KMS-11 (cell line): ENCODE measurements around the gene ABCC3.

Source experiments
- H2AFZ ChIP-seq: fragments of 200-600 bp; sonication (generic); 2 replicates; pipeline ENCODE4 v1.6.1; 2016; ENCODE audit warnings: antibody characterized with exemption, mixed run types, low read depth
- H3K27ac ChIP-seq: fragments of 200-600 bp; sonication (generic); 2 replicates; pipeline ENCODE4 v1.6.1; 2016; ENCODE audit warnings: mild to moderate bottlenecking, mixed run types
- H3K27me3 ChIP-seq: fragments of 200-600 bp; sonication (generic); 2 replicates; pipeline ENCODE4 v1.6.1; 2017; ENCODE audit warnings: mild to moderate bottlenecking, low read depth, mixed run types, moderate library complexity; ENCODE audit not compliant: insufficient read depth
- H3K36me3 ChIP-seq: fragments of 200-600 bp; sonication (generic); 2 replicates; pipeline ENCODE4 v1.6.1; 2017; ENCODE audit warnings: mild to moderate bottlenecking, mixed run types; ENCODE audit not compliant: insufficient read depth
- H3K4me1 ChIP-seq: fragments of 200-600 bp; sonication (generic); 2 replicates; pipeline ENCODE4 v1.6.1; 2016; ENCODE audit warnings: mild to moderate bottlenecking, low read depth, mixed run types; ENCODE audit not compliant: poor library complexity, severe bottlenecking
- H3K4me2 ChIP-seq: fragments of 200-600 bp; sonication (generic); 2 replicates; pipeline ENCODE4 v1.7.0; 2016; ENCODE audit warnings: mild to moderate bottlenecking, mixed run types
- H3K4me3 ChIP-seq: fragments of 200-600 bp; sonication (generic); IDR thresholded peaks from 2 replicates; pipeline ENCODE4 v1.6.1; 2017; ENCODE audit warnings: low read depth, low read length, mixed read lengths; ENCODE audit not compliant: insufficient read depth
- H3K79me2 ChIP-seq: fragments of 200-600 bp; sonication (generic); 2 replicates; pipeline ENCODE4 v1.6.1; 2016; ENCODE audit warnings: low read depth, mixed run types; ENCODE audit not compliant: insufficient read depth
- H3K9ac ChIP-seq: fragments of 200-600 bp; sonication (generic); 2 replicates; pipeline ENCODE4 v1.6.1; 2016; ENCODE audit warnings: mild to moderate bottlenecking, mixed run types
- H4K20me1 ChIP-seq: fragments of 200-600 bp; sonication (generic); 2 replicates; pipeline ENCODE4 v1.6.1; 2016; ENCODE audit warnings: mild to moderate bottlenecking, mixed run types; ENCODE audit not compliant: insufficient read depth
- TF ChIP-seq, protein P1 (sequence below): fragments of 200-600 bp; sonication (generic); conservative IDR thresholded peaks from 2 replicates; pipeline ENCODE4 v1.6.1; 2017; ENCODE audit warnings: low read depth, mild to moderate bottlenecking, antibody characterized with exemption, low read length, moderate library complexity, mixed read lengths

ABCC3 gene

DNA sequence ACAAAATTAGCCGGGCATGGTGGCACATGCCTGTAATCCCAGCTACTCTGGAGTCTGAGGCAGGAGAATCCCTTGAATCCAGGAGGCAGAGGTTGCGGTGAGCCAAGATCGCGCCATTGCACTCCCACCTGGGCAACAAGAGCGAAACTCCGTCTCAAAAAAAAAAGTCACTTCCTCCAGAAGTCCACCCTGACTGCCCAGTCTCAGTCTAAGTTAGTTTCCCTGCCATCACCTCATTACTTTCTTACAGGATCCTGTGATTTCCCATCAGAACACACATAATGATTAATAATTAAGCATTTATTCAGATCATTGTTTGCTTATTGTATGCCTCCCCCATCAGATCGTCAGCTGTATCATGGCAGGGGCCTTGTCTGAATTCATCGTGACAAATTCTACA, 31.6 kb downstream of the ABCC3 start:
- H3K27ac ChIP-seq = no peak overlapping the region
- H3K27me3 ChIP-seq = no peaks in the 10 kb centered on the region
- no peak overlapping the region for H3K9ac ChIP-seq
- TF ChIP-seq, protein P1, sequence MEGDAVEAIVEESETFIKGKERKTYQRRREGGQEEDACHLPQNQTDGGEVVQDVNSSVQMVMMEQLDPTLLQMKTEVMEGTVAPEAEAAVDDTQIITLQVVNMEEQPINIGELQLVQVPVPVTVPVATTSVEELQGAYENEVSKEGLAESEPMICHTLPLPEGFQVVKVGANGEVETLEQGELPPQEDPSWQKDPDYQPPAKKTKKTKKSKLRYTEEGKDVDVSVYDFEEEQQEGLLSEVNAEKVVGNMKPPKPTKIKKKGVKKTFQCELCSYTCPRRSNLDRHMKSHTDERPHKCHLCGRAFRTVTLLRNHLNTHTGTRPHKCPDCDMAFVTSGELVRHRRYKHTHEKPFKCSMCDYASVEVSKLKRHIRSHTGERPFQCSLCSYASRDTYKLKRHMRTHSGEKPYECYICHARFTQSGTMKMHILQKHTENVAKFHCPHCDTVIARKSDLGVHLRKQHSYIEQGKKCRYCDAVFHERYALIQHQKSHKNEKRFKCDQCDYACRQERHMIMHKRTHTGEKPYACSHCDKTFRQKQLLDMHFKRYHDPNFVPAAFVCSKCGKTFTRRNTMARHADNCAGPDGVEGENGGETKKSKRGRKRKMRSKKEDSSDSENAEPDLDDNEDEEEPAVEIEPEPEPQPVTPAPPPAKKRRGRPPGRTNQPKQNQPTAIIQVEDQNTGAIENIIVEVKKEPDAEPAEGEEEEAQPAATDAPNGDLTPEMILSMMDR = no peak
- no peaks in the 10 kb centered on the region for H4K20me1 ChIP-seq
- H3K36me3 ChIP-seq = no peaks in the 10 kb centered on the region
- H3K4me1 ChIP-seq = peaks cover 14% of the 10 kb centered on the region
- H3K79me2 ChIP-seq = no peaks in the 10 kb centered on the region
- H3K4me3 ChIP-seq = no peak overlapping the region
- no peak overlapping the region for H3K4me2 ChIP-seq
- no peak overlapping the region for H2AFZ ChIP-seq

DNA sequence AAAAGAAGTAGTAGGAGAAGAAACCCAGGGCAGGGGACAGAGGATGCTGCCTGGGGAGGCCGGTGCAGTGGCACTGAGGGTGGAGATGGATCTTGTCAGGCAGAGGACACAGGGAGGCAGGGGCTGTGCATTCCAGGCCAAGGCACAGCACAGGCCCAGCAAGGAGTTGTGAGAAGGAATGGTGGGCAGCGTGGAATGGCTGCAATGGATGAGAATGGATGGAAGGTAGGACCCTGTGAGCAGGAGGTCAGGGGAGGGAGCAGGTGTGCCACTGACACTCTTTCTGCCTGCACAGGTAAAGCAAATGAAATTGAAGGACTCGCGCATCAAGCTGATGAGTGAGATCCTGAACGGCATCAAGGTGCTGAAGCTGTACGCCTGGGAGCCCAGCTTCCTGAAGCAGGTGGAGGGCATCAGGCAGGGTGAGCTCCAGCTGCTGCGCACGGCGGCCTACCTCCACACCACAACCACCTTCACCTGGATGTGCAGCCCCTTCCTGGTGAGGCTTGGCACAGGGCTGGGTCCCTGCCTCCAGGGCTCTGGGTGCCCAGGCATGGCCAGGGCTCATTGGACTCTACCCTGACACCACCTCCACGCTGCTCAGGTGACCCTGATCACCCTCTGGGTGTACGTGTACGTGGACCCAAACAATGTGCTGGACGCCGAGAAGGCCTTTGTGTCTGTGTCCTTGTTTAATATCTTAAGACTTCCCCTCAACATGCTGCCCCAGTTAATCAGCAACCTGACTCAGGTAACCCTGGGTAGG, 32.8 kb downstream of the ABCC3 start:
- H3K4me1 ChIP-seq = peaks cover 2% of the 10 kb centered on the region
- H3K4me2 ChIP-seq = no peak overlapping the region
- no peaks in the 10 kb centered on the region for H3K36me3 ChIP-seq
- TF ChIP-seq, protein P1 = no peak
- H3K27ac ChIP-seq = no peak overlapping the region
- H2AFZ ChIP-seq = no peak overlapping the region
- H4K20me1 ChIP-seq = no peaks in the 10 kb centered on the region
- H3K79me2 ChIP-seq = no peaks in the 10 kb centered on the region
- no peak overlapping the region for H3K4me3 ChIP-seq
- no peaks in the 10 kb centered on the region for H3K27me3 ChIP-seq
- H3K9ac ChIP-seq = no peak overlapping the region

DNA sequence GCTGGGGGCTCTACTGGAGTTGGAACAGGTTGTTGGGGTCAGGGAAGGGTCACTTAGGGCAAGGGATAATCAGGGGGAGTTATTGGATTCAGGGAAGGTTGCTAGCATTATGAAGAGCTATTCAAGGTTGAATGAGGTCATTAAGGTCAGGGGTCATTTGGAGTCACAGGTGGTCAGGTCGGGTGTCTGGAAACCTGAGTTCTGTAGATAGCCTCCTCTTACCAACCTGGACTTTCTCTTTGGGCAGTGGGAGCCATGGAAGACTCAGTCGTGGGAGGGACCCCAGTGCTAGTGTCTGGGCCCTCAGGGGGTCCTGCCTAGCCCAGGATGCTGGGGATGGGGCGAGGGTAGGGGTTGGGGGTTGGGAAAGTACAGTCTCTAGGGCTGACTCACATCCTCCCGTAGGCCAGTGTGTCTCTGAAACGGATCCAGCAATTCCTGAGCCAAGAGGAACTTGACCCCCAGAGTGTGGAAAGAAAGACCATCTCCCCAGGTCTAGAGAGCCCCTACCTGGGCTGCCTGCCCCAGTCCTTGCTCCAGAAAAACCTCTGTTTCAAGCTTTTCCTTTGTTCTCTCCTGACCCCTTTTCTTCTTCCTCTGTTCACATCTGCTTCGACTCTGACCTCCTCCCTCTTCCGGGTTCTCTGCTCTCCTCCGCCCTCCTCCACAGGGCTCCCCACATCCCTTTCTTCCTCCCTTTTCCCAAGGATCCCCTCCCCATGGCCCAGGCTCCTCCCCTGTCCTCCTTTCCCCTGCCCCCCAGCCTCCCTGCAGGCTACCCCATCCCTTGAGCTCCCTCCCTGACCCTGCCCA, 33.5 kb downstream of the ABCC3 start:
- H3K4me2 ChIP-seq = no peak overlapping the region
- H3K4me1 ChIP-seq = no peaks in the 10 kb centered on the region
- no peak overlapping the region for H3K27ac ChIP-seq
- H3K4me3 ChIP-seq = no peak overlapping the region
- H3K27me3 ChIP-seq = no peaks in the 10 kb centered on the region
- H4K20me1 ChIP-seq = no peaks in the 10 kb centered on the region
- no peak overlapping the region for H2AFZ ChIP-seq
- H3K36me3 ChIP-seq = no peaks in the 10 kb centered on the region
- H3K9ac ChIP-seq = no peak overlapping the region
- H3K79me2 ChIP-seq = no peaks in the 10 kb centered on the region
- TF ChIP-seq, protein P1 = no peak

DNA sequence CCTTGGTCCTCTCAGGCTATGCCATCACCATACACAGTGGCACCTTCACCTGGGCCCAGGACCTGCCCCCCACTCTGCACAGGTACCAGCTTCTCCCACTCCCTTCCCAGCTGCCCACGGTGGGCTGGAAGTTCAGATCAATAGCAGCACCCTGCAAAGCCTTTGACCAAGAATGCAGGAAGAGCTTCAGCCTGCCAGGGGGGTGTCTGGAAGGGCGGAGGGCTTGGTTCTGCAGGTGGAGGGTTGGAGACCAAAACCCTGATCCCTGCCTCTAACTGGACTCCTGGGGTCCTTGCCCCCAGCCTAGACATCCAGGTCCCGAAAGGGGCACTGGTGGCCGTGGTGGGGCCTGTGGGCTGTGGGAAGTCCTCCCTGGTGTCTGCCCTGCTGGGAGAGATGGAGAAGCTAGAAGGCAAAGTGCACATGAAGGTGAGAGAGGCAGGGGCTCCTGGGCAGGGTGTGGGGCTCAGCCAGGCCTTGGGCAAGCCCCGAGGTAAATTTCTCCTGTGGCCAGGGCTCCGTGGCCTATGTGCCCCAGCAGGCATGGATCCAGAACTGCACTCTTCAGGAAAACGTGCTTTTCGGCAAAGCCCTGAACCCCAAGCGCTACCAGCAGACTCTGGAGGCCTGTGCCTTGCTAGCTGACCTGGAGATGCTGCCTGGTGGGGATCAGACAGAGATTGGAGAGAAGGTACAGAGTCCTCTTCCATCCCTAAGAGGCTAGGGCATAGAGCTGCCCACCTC, 34.3 kb downstream of the ABCC3 start:
- no peak overlapping the region for H3K4me2 ChIP-seq
- H3K4me1 ChIP-seq = no peaks in the 10 kb centered on the region
- no peak overlapping the region for H3K9ac ChIP-seq
- H3K27me3 ChIP-seq = no peaks in the 10 kb centered on the region
- no peak overlapping the region for H3K27ac ChIP-seq
- H3K36me3 ChIP-seq = no peaks in the 10 kb centered on the region
- H2AFZ ChIP-seq = no peak overlapping the region
- TF ChIP-seq, protein P1 = no peak
- H4K20me1 ChIP-seq = no peaks in the 10 kb centered on the region
- H3K79me2 ChIP-seq = no peaks in the 10 kb centered on the region
- H3K4me3 ChIP-seq = no peak overlapping the region
